Measurements from ENCODE around the gene ESPL1.

GRCh38 chr12:53222170-53222721, 45.9 kb upstream of the ESPL1 start:
- no peak for TF ChIP-seq CTCF (IDR thresholded peaks at IDR 0.05)
- TF ChIP-seq POLR2A (IDR thresholded peaks at IDR 0.05): no peak
